Tibial artery (tissue), 4 donors: ENCODE data around the gene TUBAL3.

Experiments
- DNase-seq, 2 donors: peaks; one replicate each; pipeline ENCODE4 v3.0.0-alpha.2; 2019
- H3K27ac ChIP-seq, 2 donors: fragments of 200-600 bp; sonication (generic) in 1 of 2; 1 replicate in 1 of 2; 2 replicates in 1 of 2; pipeline ENCODE4 v1.5.1; 2018 to 2019; ENCODE audit warnings: mild to moderate bottlenecking in 1 of 2
- H3K27me3 ChIP-seq, 2 donors: fragments of 200-600 bp; sonication (generic) in 1 of 2; one replicate each; pipeline versions ENCODE4 v1.5.1 to v1.6.0; 2016 to 2019
- H3K36me3 ChIP-seq, 3 donors: fragments of 200-600 bp; sonication (generic) in 2 of 3; one replicate each; pipeline ENCODE4 v1.5.1; 2016 to 2019; ENCODE audit warnings: mild to moderate bottlenecking in 2 of 3
- H3K4me1 ChIP-seq, 4 donors: fragments of 200-600 bp; sonication (generic) in 2 of 4; 1 replicate in 3 of 4; 2 replicates in 1 of 4; pipeline ENCODE4 v1.5.1; 2016 to 2019
- H3K4me3 ChIP-seq, 2 donors: fragments of 200-600 bp; sonication (generic) in 1 of 2; 1 replicate in 1 of 2; 2 replicates in 1 of 2; pipeline ENCODE4 v1.5.1; 2018 to 2019; ENCODE audit warnings: mild to moderate bottlenecking in 2 of 2
- H3K9me3 ChIP-seq, 3 donors: fragments of 200-600 bp; sonication (generic) in 1 of 3; one replicate each; pipeline ENCODE4 v1.5.1; 2016 to 2019
- intact Hi-C: fragments of 100-400 bp; cut with DNase I; formaldehyde crosslinking; loops from one replicate; pipeline ENCODE4 v1.15.0; 2023; ENCODE audit warnings: low total_unique reads
- TF ChIP-seq, protein P1 (sequence below), 2 experiments: fragments of 200-600 bp in 1 of 2; fragments of 450-650 bp in 1 of 2; IDR thresholded peaks; one replicate each; pipeline ENCODE4 v1.5.1; 2017 to 2019; ENCODE audit warnings: antibody characterized with exemption in 2 of 2, mild to moderate bottlenecking in 1 of 2, moderate library complexity in 1 of 2

The TUBAL3 gene

DNA sequence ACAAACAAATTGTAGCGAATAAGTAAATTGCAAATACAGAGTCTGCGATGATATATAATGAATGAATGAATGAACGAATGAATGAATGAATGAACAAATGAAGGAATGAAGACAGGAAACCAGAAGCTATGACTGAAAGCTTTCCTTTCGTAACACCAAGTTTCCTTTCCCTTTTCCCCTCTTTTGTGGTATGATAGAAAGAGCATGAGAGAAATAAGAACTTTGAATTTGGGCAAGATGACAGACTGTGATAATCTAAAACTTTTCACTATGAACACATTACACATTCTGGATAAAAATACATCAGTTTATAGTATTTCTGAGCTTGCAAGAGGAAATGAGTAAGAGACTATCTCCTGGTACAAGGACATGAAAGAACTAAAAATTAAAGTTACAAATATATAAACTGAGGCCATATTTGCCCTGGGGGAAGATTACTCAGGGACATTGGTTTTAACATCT is 48.3 kb downstream of the TUBAL3 start:
- no peaks in the 10 kb centered on the region for H3K4me1 ChIP-seq

GRCh38 chr10:5355594-5356301 is 48.9 kb downstream of the TUBAL3 start:
- no peaks in the 10 kb centered on the region for H3K36me3 ChIP-seq
- DNase-seq = no peak
- no peak overlapping the region for H3K4me3 ChIP-seq
- H3K9me3 ChIP-seq = no peaks in the 10 kb centered on the region
- H3K4me1 ChIP-seq = no peaks in the 10 kb centered on the region
- intact Hi-C loops = no loop called here
- H3K27ac ChIP-seq = no peak overlapping the region
- TF ChIP-seq, protein P1, sequence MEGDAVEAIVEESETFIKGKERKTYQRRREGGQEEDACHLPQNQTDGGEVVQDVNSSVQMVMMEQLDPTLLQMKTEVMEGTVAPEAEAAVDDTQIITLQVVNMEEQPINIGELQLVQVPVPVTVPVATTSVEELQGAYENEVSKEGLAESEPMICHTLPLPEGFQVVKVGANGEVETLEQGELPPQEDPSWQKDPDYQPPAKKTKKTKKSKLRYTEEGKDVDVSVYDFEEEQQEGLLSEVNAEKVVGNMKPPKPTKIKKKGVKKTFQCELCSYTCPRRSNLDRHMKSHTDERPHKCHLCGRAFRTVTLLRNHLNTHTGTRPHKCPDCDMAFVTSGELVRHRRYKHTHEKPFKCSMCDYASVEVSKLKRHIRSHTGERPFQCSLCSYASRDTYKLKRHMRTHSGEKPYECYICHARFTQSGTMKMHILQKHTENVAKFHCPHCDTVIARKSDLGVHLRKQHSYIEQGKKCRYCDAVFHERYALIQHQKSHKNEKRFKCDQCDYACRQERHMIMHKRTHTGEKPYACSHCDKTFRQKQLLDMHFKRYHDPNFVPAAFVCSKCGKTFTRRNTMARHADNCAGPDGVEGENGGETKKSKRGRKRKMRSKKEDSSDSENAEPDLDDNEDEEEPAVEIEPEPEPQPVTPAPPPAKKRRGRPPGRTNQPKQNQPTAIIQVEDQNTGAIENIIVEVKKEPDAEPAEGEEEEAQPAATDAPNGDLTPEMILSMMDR (IDR thresholded peaks at IDR 0.05) = no peak
- peaks cover 0 to 6% of the 10 kb centered on the region in 2 donors for H3K27me3 ChIP-seq

More for the DNA sequence above, 48.3 kb downstream of the TUBAL3 start:
- H3K9me3 ChIP-seq = no peaks in the 10 kb centered on the region
- no peak overlapping the region for H3K4me3 ChIP-seq
- H3K27ac ChIP-seq = no peak overlapping the region
- H3K27me3 ChIP-seq = peaks cover 0 to 6% of the 10 kb centered on the region in 2 donors
- TF ChIP-seq, protein P1 (IDR thresholded peaks at IDR 0.05) = no peak
- H3K36me3 ChIP-seq = no peaks in the 10 kb centered on the region
- no peak for DNase-seq
- intact Hi-C loops = no loop called here

DNA sequence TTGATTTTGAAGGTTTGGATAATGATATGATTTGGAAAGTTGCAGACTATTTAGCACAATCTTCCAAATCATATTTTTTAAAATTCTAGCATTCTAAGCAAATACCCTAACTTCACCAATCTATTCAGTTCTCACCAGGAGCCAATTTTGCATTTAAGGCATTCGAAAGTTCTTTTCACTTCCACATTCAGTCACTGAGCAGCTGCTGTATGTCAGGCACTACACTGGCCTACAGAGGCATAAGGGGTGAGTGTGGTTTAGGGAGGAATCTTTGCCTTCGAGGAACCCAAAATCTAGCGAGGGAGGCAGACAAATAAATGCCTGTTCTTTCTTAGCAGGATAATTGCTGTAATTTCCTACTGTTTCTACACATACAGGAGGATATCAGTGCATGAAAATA is 50.6 kb downstream of the TUBAL3 start:
- TF ChIP-seq, protein P1 (IDR thresholded peaks at IDR 0.05) = no peak
- intact Hi-C loops = no loop called here
- Histone ChIP-seq H3K9me3 (no peaks in the 10 kb centered on the region), H3K4me1 (no peaks in the 10 kb centered on the region), H3K4me3 (no peak overlapping the region), H3K27ac (no peak overlapping the region), H3K36me3 (no peaks in the 10 kb centered on the region), H3K27me3 (peaks cover 0 to 3% of the 10 kb centered on the region in 2 donors)
- DNase-seq = no peak

DNA sequence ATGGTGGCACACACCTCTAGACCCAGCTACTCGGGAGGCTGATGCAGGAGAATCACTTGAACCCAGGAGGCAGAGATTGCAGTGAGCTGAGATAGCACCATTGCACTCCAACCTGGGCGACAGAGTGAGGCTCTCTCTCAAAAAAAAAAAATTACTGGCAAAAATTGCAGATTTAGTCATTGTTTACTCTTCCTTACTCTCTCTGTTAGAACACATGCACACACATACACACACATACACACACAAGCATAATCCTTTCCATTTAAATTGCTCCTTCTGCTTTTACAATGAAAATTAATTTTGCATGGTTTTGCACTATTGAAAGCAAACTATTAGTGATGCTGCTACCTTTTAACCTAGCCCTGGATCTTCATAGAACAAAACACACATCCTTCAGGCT is 55.3 kb downstream of the TUBAL3 start:
- no peak overlapping the region for H3K27ac ChIP-seq
- no peaks in the 10 kb centered on the region for H3K9me3 ChIP-seq
- no peaks in the 10 kb centered on the region for H3K36me3 ChIP-seq
- TF ChIP-seq, protein P1 (IDR thresholded peaks at IDR 0.05) = no peak
- H3K27me3 ChIP-seq = no peaks in the 10 kb centered on the region
- no peak overlapping the region for H3K4me3 ChIP-seq
- no peak for DNase-seq
- intact Hi-C loops = no loop called here
- no peaks in the 10 kb centered on the region for H3K4me1 ChIP-seq

DNA sequence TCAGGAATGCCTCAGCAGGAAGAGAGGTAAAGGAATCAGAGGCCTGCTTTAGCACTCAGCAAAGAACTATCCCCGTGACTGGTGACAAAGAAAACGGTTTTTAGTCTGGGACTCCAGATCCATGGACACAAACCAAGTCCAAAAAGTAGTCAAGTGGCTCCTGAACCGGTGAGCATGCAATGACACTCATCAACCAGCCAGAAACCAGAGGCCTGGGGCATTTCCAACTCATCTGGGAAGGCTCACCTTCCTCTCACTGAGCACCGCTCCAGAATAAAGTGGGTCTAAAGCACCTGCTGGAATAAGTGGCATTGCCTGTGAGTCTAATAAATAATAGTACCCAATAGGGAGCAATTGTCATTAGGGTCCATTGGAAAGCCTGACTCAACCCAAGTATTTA is 57.7 kb downstream of the TUBAL3 start:
- Histone ChIP-seq H3K4me3 (no peak overlapping the region), H3K4me1 (no peaks in the 10 kb centered on the region), H3K27ac (no peak overlapping the region), H3K36me3 (no peaks in the 10 kb centered on the region), H3K9me3 (no peaks in the 10 kb centered on the region), H3K27me3 (no peaks in the 10 kb centered on the region)
- intact Hi-C loops = no loop called here
- TF ChIP-seq, protein P1 (IDR thresholded peaks at IDR 0.05) = no peak
- no peak for DNase-seq
